AG09319 (cell line): Measurements from ENCODE around the gene BEND5.
A peak's percentile ranks its signal among the peaks of the same experiment; 100 is the strongest.

ENCODE experiments used
- DNase-seq: peaks from one replicate; pipeline ENCODE4 v3.0.0-alpha.2; 2010; ENCODE audit warnings: low read depth; ENCODE audit errors: extremely low read depth
- TF ChIP-seq, protein P1 (sequence below): IDR thresholded peaks from 2 replicates; pipeline ENCODE4 v1.5.1; 2011; ENCODE audit warnings: low read depth, mild to moderate bottlenecking, inconsistent platforms, low read length, moderate library complexity

BEND5 gene, protein sequence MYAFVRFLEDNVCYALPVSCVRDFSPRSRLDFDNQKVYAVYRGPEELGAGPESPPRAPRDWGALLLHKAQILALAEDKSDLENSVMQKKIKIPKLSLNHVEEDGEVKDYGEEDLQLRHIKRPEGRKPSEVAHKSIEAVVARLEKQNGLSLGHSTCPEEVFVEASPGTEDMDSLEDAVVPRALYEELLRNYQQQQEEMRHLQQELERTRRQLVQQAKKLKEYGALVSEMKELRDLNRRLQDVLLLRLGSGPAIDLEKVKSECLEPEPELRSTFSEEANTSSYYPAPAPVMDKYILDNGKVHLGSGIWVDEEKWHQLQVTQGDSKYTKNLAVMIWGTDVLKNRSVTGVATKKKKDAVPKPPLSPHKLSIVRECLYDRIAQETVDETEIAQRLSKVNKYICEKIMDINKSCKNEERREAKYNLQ

DNA sequence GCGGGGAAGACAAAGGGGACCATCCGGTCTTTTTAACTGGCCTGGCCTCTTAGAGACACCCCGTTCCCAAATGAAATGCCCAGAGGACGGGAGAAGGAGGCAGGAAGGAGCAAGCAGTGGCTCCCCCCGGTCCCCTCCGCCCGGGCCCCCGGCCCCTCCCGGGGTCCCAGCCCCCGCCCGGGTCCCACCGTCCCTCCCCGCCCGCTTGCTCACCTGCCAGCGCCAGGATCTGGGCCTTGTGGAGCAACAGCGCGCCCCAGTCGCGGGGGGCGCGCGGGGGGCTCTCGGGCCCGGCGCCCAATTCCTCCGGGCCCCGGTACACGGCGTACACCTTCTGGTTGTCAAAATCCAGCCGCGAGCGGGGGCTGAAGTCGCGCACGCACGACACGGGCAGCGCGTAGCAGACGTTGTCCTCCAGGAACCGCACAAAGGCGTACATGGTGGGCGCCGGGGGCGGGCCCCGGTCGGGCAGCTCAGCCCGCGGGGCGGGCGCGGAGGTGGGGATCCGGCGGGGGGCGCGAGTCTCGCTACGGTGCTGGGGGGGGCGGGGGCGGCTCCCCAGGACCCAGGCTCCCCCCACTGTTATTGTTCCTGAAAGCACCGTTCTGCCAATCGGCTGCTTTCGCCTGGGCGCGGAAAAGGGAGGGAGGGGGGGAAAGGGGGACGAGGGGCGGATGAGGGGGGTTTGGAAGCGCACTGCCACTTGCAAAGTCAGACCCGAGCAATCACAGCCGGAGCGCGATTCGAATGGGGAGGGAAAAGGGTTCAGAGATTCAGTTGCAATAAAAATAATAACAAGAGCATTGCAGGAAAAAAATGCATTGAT, at the start of gene BEND5:
Gene BEND5 (minus strand): TSS at position 499 of the 826 bp plus-strand sequence. CDS start 60 bp downstream, at position 439.
- TF ChIP-seq, protein P1, sequence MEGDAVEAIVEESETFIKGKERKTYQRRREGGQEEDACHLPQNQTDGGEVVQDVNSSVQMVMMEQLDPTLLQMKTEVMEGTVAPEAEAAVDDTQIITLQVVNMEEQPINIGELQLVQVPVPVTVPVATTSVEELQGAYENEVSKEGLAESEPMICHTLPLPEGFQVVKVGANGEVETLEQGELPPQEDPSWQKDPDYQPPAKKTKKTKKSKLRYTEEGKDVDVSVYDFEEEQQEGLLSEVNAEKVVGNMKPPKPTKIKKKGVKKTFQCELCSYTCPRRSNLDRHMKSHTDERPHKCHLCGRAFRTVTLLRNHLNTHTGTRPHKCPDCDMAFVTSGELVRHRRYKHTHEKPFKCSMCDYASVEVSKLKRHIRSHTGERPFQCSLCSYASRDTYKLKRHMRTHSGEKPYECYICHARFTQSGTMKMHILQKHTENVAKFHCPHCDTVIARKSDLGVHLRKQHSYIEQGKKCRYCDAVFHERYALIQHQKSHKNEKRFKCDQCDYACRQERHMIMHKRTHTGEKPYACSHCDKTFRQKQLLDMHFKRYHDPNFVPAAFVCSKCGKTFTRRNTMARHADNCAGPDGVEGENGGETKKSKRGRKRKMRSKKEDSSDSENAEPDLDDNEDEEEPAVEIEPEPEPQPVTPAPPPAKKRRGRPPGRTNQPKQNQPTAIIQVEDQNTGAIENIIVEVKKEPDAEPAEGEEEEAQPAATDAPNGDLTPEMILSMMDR = no peak
- no peak for DNase-seq

DNA sequence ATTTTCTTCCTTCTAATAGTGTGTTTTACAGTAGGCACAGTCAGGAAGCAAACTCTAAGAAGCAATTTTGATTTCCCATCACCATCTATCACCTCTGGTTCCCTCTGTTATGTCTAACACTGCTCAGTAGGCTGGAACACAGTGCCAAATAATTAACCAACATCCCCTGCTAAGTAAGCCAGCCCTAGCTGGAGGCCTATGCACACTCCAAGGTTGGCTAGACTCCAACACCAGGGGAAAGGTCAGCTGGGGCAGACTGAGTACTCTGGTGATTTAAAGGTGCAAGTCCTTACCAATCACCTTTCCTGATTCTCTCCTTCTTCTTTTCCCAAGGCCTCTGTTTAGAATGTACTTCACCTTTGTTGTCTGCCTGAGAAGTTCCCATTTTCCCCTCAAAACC, 46.5 kb upstream of the BEND5 start:
- DNase-seq = no peak
- TF ChIP-seq, protein P1 = no peak

DNA sequence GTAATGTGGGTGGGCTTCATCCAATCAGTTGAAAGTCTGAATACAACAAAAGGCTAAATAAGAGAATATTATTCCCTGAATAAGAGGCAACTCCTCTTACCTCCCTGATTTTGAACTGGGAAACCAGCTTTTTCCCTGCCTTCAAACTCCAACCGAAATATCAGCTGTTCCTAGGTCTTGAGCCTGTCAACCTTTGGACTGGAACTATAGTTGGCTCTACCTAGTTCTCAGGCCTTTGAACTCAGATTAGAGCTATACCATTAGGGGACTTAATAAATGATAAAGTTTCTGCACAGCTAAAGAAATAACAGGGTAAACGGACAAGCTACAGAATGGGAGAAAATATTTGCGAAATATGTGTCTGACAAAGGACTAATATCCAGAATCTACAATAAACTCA, 43.8 kb upstream of the BEND5 start:
- TF ChIP-seq, protein P1 = no peak
- no peak for DNase-seq

DNA sequence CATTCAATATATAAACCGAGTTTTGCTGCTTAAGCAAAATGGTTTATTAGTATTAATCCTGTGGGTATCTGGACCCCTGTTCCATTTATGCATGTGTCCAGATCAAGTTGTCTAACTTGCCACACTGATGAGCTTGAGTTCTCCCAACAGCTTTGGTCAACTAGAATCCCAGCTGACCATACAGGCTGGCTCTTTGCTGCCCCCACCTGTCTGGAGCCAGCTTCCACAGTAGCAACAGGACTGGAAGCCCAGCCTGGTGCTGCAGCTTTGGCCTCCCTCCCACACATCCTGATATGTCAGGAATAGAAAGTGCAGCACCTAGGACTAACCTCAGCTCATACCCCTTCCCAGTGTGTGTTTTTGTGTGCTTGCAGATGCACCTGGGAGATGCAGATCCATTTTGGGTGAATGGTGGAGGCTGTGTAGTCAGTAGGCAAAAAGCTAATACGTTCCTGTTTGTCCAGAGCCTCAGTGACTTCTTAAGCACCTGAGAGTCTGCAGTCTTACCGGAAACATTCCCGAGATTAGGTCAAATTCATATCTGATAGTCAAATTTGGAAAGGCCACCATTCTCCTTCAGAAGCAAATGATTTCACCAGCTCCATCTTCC, 40.9 kb upstream of the BEND5 start:
- DNase-seq = peak; percentile 20
- TF ChIP-seq, protein P1 = peak; percentile 98

DNA sequence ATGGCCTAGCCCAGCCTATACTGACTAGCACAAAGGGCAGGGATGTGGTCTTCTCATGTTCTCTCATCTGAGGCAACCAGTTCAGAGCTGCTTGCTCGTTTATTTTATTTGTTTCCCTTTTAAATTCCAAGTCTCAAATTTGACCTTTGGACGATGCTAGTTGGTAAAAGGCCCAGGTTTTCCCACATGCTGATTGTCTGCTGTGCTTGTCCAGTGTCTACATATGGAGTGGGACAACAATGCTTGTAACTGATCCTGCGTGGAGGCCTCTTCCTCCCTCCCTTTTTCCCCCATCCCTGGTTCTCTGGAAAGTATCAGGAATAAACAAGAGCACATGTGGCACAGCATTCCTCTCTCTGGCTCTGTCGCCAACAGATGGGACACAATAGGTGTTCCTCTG, 34.0 kb upstream of the BEND5 start:
- DNase-seq = peak; percentile 57
- TF ChIP-seq, protein P1 = no peak

DNA sequence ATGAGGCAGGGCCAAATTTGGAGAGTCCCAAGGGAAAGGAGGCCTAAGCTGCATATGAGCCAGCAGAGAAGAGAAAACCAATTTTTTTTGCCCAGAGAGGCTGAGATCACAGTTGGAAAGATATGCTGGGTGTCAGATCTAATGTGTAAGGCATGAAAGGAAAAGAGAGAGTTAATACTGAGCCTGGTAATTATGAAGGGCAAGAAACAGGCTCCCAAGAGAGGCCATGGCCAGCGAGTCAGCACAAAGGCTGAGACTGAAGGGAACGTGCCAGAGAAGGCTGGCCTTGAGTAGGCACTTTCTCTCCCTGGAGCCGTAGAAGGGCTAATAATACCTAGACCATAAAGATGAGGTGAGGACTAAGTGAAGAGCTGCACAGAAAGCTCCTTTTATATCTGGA, 31.8 kb upstream of the BEND5 start:
- TF ChIP-seq, protein P1 = no peak
- DNase-seq = no peak
